Mucosa of descending colon (tissue), 3 donors: ENCODE measurements around the gene LCLAT1. TPM values are rescaled to one million over a fixed set of nuclear protein-coding genes. Genes with fewer than 3 reads are reported as not detected.

Source experiments
- ATAC-seq: fragments of 200-7000 bp; cut with Tn5 transposase; one replicate; pipeline ENCODE4 v1.9.1; 2020; ENCODE audit warnings: mild to moderate bottlenecking, moderate library complexity
- DNase-seq, 3 donors: peaks; one replicate each; pipeline ENCODE4 v3.0.0-alpha.2; 2020
- H3K36me3 ChIP-seq: fragments of 200-600 bp; one replicate; pipeline ENCODE4 v1.8.0; 2021; ENCODE audit warnings: low read depth, mild to moderate bottlenecking
- H3K4me1 ChIP-seq: fragments of 200-600 bp; one replicate; pipeline ENCODE4 v1.8.0; 2021; ENCODE audit warnings: low read depth, mild to moderate bottlenecking
- H3K4me3 ChIP-seq: fragments of 200-600 bp; one replicate; pipeline ENCODE4 v1.8.0; 2021; ENCODE audit warnings: mild to moderate bottlenecking
- H3K9me3 ChIP-seq: fragments of 200-600 bp; one replicate; pipeline ENCODE4 v1.8.0; 2021; ENCODE audit warnings: mild to moderate bottlenecking
- CTCF ChIP-seq: fragments of 200-600 bp; IDR thresholded peaks from one replicate; pipeline ENCODE4 v1.8.0; 2022; ENCODE audit warnings: antibody characterized with exemption, mild to moderate bottlenecking
- intact Hi-C, 2 donors: fragments of 100-400 bp; cut with DNase I in 1 of 2; cut with micrococcal nuclease in 1 of 2; formaldehyde crosslinking; loops; one replicate each; pipeline versions ENCODE4 v1.11.0 to v1.11.1; 2022; cut with DNase I, micrococcal nuclease
- total RNA-seq, 3 donors: library from RNA; stranded (reverse); fragmentation: NEBNext Ultra II Directional in 2 of 3; extraction: Animal tissue kit (Norgen Biotek cat#: 25700) in 2 of 3; gene quantifications; one replicate each; pipeline versions ENCODE4 v1.2.1 to v1.2.4, GENCODE V29; 2021 to 2023
- donor health status: DM: no; HTN: no; CAD: no; lungs with moderate emphysema.
- donor health status: DM: no; HTN: no; CAD: no.
- donor health status: DM: no; HTN: yes; CAD: no.

Gene LCLAT1
- total RNA-seq, 3 donors from 2014 or later = 18.1 to 27.1 (median 22.2) TPM

- Histone ChIP-seq H3K4me3 (no peak overlapping the region), H3K9me3 (no peaks in the 10 kb centered on the region), H3K36me3 (no peaks in the 10 kb centered on the region), H3K4me1 (no peaks in the 10 kb centered on the region)
- no peak for TF ChIP-seq CTCF
- intact Hi-C loops = no loop called here
- DNase-seq = no peak
- ATAC-seq = no peak
These were observed 80.4 kb downstream of the LCLAT1 start for GRCh38 chr2:30527411-30527810.

GRCh38 chr2:30527859-30528258 lies 80.8 kb downstream of the LCLAT1 start:
- intact Hi-C loops = no loop called here
- no peak for ATAC-seq
- H3K9me3 ChIP-seq = no peaks in the 10 kb centered on the region
- H3K4me3 ChIP-seq = no peak overlapping the region
- no peak for TF ChIP-seq CTCF
- no peaks in the 10 kb centered on the region for H3K4me1 ChIP-seq
- no peaks in the 10 kb centered on the region for H3K36me3 ChIP-seq
- DNase-seq = no peak

GRCh38 chr2:30530346-30530745 lies 83.3 kb downstream of the LCLAT1 start:
- DNase-seq (no peak), ATAC-seq (no peak)
- H3K4me1 ChIP-seq = peaks cover 5% of the 10 kb centered on the region
- H3K4me3 ChIP-seq = no peak overlapping the region
- H3K36me3 ChIP-seq = no peaks in the 10 kb centered on the region
- intact Hi-C loops = no loop called here
- no peaks in the 10 kb centered on the region for H3K9me3 ChIP-seq
- no peak for TF ChIP-seq CTCF

- Histone ChIP-seq H3K4me1 (no peaks in the 10 kb centered on the region), H3K9me3 (no peaks in the 10 kb centered on the region), H3K36me3 (no peaks in the 10 kb centered on the region), H3K4me3 (no peak overlapping the region)
- intact Hi-C loops = no loop called here
- TF ChIP-seq CTCF = no peak
- no peak for ATAC-seq
- DNase-seq = no peak
These were observed 94.6 kb downstream of the LCLAT1 start for GRCh38 chr2:30541680-30542079.

GRCh38 chr2:30545875-30546274 lies 98.8 kb downstream of the LCLAT1 start:
- DNase-seq = no peak
- intact Hi-C loops = no loop called here
- H3K4me1 ChIP-seq = no peaks in the 10 kb centered on the region
- no peaks in the 10 kb centered on the region for H3K36me3 ChIP-seq
- TF ChIP-seq CTCF = no peak
- H3K9me3 ChIP-seq = no peaks in the 10 kb centered on the region
- H3K4me3 ChIP-seq = no peak overlapping the region
- no peak for ATAC-seq

- ATAC-seq (no peak), DNase-seq (no peak)
- H3K9me3 ChIP-seq = no peaks in the 10 kb centered on the region
- no peak for TF ChIP-seq CTCF
- no peak overlapping the region for H3K4me3 ChIP-seq
- H3K36me3 ChIP-seq = no peaks in the 10 kb centered on the region
- intact Hi-C loops = no loop called here
- no peaks in the 10 kb centered on the region for H3K4me1 ChIP-seq
These were observed 101.3 kb downstream of the LCLAT1 start for GRCh38 chr2:30548386-30548785.
